ENCODE data around the gene TPD52L2. TPM values are rescaled to one million over a fixed set of nuclear protein-coding genes. Genes with fewer than 3 reads are reported as not detected.

The TPD52L2 gene
- total and polyA plus RNA-seq, 7 donors: 71.7 to 109 (median 84.7) TPM

DNA sequence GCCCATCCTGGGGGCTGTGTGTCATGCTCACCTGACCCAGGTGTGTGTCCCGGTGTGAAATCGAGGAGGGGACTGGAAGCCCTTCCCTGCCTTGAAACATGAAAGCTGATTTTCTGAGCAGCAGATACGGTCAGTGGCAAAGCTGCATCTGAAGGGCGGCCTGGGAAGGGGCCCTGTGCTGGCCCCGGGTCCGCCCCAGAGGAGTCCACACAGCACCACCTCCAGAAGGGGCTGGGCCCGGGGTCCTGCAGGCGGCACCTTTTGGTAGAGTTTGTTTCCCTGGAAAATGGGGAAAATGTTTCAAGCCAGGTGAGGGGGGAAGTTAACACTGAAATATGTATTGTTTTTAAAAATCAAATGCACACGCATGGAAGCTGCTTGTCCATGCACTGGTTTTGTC, 70.4 kb downstream of the TPD52L2 start:
- Histone ChIP-seq H3K27me3 (no peaks in the 10 kb centered on the region), H3K36me3 (peaks cover 24 to 85% (median 31%) of the 10 kb centered on the region in 4 donors), H3K9me3 (no peaks in the 10 kb centered on the region), H3K4me3 (no peak overlapping the region), H3K4me1 (peaks cover 0 to 5% (median 0%) of the 10 kb centered on the region in 4 donors), H3K27ac (no peak overlapping the region)
- WGBS, 2 donors: 92 to 95% methylated on average over 9 of the region's 9 CpGs
- TF ChIP-seq, protein P1, sequence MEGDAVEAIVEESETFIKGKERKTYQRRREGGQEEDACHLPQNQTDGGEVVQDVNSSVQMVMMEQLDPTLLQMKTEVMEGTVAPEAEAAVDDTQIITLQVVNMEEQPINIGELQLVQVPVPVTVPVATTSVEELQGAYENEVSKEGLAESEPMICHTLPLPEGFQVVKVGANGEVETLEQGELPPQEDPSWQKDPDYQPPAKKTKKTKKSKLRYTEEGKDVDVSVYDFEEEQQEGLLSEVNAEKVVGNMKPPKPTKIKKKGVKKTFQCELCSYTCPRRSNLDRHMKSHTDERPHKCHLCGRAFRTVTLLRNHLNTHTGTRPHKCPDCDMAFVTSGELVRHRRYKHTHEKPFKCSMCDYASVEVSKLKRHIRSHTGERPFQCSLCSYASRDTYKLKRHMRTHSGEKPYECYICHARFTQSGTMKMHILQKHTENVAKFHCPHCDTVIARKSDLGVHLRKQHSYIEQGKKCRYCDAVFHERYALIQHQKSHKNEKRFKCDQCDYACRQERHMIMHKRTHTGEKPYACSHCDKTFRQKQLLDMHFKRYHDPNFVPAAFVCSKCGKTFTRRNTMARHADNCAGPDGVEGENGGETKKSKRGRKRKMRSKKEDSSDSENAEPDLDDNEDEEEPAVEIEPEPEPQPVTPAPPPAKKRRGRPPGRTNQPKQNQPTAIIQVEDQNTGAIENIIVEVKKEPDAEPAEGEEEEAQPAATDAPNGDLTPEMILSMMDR (IDR thresholded peaks at IDR 0.05): no peak
- TF ChIP-seq EP300 (IDR thresholded peaks at IDR 0.05) (no peak), POLR2AphosphoS5 (IDR thresholded peaks at IDR 0.05) (no peak), POLR2A (IDR thresholded peaks at IDR 0.05) (no peak)
- no peak for DNase-seq
- intact Hi-C loops (cut with DNase I): no loop called here

DNA sequence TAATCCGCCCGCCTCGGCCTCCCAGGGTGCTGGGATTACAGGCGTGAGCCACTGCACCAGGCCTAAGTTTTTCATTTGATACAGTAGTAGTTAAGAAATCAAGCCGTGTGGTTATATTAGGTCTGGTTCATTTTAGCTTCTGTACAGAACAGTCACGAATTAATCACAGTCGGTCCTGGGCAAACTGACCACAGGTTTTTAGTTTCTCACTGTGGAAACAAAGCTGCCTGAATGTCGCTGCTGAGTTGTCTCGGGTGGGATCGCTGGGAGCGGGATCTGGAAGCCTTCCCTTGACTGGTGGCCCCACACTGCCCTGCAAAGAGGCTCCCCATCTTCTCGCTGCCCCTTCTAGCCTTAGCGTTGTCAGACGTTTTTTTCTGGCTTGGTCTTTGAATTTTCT, 72.5 kb downstream of the TPD52L2 start:
- no peak for DNase-seq
- peaks cover 0 to 5% (median 1%) of the 10 kb centered on the region in 4 donors for H3K4me1 ChIP-seq
- H3K4me3 ChIP-seq: no peak overlapping the region
- no peak overlapping the region for H3K27ac ChIP-seq
- no peak for TF ChIP-seq POLR2AphosphoS5 (IDR thresholded peaks at IDR 0.05)
- TF ChIP-seq, protein P1 (IDR thresholded peaks at IDR 0.05): no peak
- intact Hi-C loops (cut with DNase I): no loop called here
- WGBS, 2 donors: 87 to 94% methylated on average over 14 of the region's 14 CpGs
- H3K36me3 ChIP-seq: peaks cover 19 to 76% (median 22%) of the 10 kb centered on the region in 4 donors
- H3K9me3 ChIP-seq: no peaks in the 10 kb centered on the region
- no peaks in the 10 kb centered on the region for H3K27me3 ChIP-seq

DNA sequence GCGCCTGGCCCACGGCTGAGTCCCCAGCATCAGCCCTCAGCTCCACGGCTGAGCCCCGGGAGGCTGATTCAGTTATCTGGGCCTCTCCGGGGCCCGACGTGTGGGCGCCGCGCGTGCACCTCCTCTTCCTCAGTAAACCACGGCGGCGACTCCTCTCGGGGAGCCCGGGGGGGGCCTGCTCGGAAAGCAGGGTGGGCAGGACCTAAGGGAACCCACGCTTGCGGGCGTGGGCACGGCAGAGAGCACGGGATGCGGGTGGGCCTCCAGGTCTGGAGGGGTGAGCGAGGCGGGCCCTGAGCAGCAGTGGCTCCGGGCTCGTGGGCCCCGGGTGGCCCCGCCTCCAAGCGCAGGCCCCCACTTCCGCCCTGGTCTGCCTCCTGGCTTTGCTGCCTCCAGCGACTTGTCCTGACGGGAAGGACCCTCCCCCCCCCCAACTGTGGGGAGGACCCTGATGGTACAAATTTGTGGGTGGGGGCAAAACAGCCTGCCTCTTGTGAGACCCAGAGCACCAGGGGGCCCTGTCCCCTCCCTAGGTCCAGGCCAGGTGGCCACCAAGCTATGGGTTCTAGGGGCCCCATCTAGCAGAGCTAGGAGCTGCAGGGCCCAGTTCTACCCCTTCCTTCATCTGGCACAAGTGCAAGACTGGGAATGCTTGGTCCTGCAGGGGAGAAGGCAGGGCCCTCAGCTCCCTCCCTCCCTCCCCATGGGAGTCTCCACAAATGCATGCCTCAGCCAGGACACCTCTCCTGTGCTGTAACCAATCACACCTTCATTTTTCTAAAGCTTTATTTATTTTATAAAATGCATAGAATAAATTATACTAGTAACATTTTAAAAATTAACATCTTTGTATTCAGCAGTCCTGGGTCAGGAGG, 74.2 kb downstream of the TPD52L2 start:
- no peaks in the 10 kb centered on the region for H3K27me3 ChIP-seq
- intact Hi-C loops (cut with DNase I): no loop called here
- no peak overlapping the region for H3K4me3 ChIP-seq
- no peak overlapping the region for H3K27ac ChIP-seq
- no peaks in the 10 kb centered on the region for H3K9me3 ChIP-seq
- DNase-seq: peak; percentile 63
- peaks cover 33 to 82% (median 35%) of the 10 kb centered on the region in 4 donors for H3K36me3 ChIP-seq
- TF ChIP-seq, protein P1 (IDR thresholded peaks at IDR 0.05): no peak
- TF ChIP-seq POLR2AphosphoS5 (IDR thresholded peaks at IDR 0.05): no peak
- TF ChIP-seq EP300 (IDR thresholded peaks at IDR 0.05): no peak
- peaks cover 0 to 14% (median 2%) of the 10 kb centered on the region in 4 donors for H3K4me1 ChIP-seq
- 77 to 91% methylated on average over 33 of the region's 33 CpGs for WGBS, 2 donors

DNA sequence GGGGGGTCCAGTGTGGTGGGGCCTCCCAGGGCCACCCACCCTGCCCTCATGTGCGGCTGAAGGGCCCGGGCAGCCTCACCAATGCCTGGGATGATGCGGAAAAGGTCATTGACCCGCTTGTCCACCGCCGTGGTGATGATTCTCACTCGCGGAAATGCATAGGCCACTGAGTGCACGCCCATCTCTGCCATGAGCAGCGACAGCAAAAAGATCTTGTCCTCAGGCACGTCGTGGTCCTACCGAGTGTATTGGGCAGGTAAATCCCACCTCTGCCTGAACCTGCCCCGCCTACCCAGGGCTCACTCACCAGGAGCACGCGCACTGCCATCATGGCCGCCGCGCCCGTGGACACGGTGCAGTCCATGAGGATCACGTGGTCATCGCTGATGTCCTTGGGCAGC, 75.0 kb downstream of the TPD52L2 start:
- peak; percentile 67 for DNase-seq
- Histone ChIP-seq H3K9me3 (no peaks in the 10 kb centered on the region), H3K36me3 (peaks cover 36 to 82% (median 41%) of the 10 kb centered on the region in 4 donors), H3K27me3 (no peaks in the 10 kb centered on the region), H3K4me3 (no peak overlapping the region), H3K4me1 (peaks cover 0 to 14% (median 2%) of the 10 kb centered on the region in 4 donors), H3K27ac (no peak overlapping the region)
- TF ChIP-seq POLR2A (IDR thresholded peaks at IDR 0.05) (no peak), EP300 (IDR thresholded peaks at IDR 0.05) (no peak), POLR2AphosphoS5 (IDR thresholded peaks at IDR 0.05) (no peak)
- TF ChIP-seq, protein P1 (IDR thresholded peaks at IDR 0.05): no peak
- intact Hi-C loops (cut with DNase I): no loop called here
- WGBS, 2 donors: 93 to 96% methylated on average over 23 of the region's 23 CpGs
